Tibial artery (tissue), 4 donors: Measurements from ENCODE around the gene FUBP3.

Experiments
- DNase-seq, 2 donors: peaks; one replicate each; pipeline ENCODE4 v3.0.0-alpha.2; 2019
- H3K27ac ChIP-seq, 2 donors: fragments of 200-600 bp; sonication (generic) in 1 of 2; 1 replicate in 1 of 2; 2 replicates in 1 of 2; pipeline ENCODE4 v1.5.1; 2018 to 2019; ENCODE audit warnings: mild to moderate bottlenecking in 1 of 2
- H3K27me3 ChIP-seq, 2 donors: fragments of 200-600 bp; sonication (generic) in 1 of 2; one replicate each; pipeline versions ENCODE4 v1.5.1 to v1.6.0; 2016 to 2019
- H3K36me3 ChIP-seq, 3 donors: fragments of 200-600 bp; sonication (generic) in 2 of 3; one replicate each; pipeline ENCODE4 v1.5.1; 2016 to 2019; ENCODE audit warnings: mild to moderate bottlenecking in 2 of 3
- H3K4me1 ChIP-seq, 4 donors: fragments of 200-600 bp; sonication (generic) in 2 of 4; 1 replicate in 3 of 4; 2 replicates in 1 of 4; pipeline ENCODE4 v1.5.1; 2016 to 2019
- H3K4me3 ChIP-seq, 2 donors: fragments of 200-600 bp; sonication (generic) in 1 of 2; 1 replicate in 1 of 2; 2 replicates in 1 of 2; pipeline ENCODE4 v1.5.1; 2018 to 2019; ENCODE audit warnings: mild to moderate bottlenecking in 2 of 2
- H3K9me3 ChIP-seq, 3 donors: fragments of 200-600 bp; sonication (generic) in 1 of 3; one replicate each; pipeline ENCODE4 v1.5.1; 2016 to 2019
- CTCF ChIP-seq, 2 experiments: fragments of 200-600 bp in 1 of 2; fragments of 450-650 bp in 1 of 2; IDR thresholded peaks; one replicate each; pipeline ENCODE4 v1.5.1; 2017 to 2019; ENCODE audit warnings: antibody characterized with exemption in 2 of 2, mild to moderate bottlenecking in 1 of 2, moderate library complexity in 1 of 2
- intact Hi-C: fragments of 100-400 bp; cut with DNase I; formaldehyde crosslinking; loops from one replicate; pipeline ENCODE4 v1.15.0; 2023; ENCODE audit warnings: low total_unique reads

FUBP3 gene

GRCh38 chr9:130542457-130543228 is 36.7 kb upstream of the FUBP3 start:
- peaks cover 0 to 65% of the 10 kb centered on the region in 2 donors for H3K27me3 ChIP-seq
- intact Hi-C loops: no loop called here

GRCh38 chr9:130543368-130543767 is 36.0 kb upstream of the FUBP3 start:
- intact Hi-C loops: no loop called here
- TF ChIP-seq CTCF (IDR thresholded peaks at IDR 0.05): no peak
- DNase-seq: no peak
- no peaks in the 10 kb centered on the region for H3K36me3 ChIP-seq
- no peak overlapping the region for H3K4me3 ChIP-seq
- peaks cover 0 to 61% of the 10 kb centered on the region in 2 donors for H3K27me3 ChIP-seq
- H3K9me3 ChIP-seq: no peaks in the 10 kb centered on the region
- H3K4me1 ChIP-seq: no peaks in the 10 kb centered on the region
- H3K27ac ChIP-seq: no peak overlapping the region

More at GRCh38 chr9:130542457-130543228, 36.7 kb upstream of the FUBP3 start:
- DNase-seq: no peak
- Histone ChIP-seq H3K36me3 (no peaks in the 10 kb centered on the region), H3K27ac (no peak overlapping the region), H3K4me3 (no peak overlapping the region), H3K4me1 (no peaks in the 10 kb centered on the region), H3K9me3 (no peaks in the 10 kb centered on the region)
- no peak for TF ChIP-seq CTCF (IDR thresholded peaks at IDR 0.05)

GRCh38 chr9:130543859-130544258 is 35.5 kb upstream of the FUBP3 start:
- DNase-seq: no peak
- peaks cover 0 to 56% of the 10 kb centered on the region in 2 donors for H3K27me3 ChIP-seq
- H3K4me3 ChIP-seq: no peak overlapping the region
- no peaks in the 10 kb centered on the region for H3K4me1 ChIP-seq
- no peak for TF ChIP-seq CTCF (IDR thresholded peaks at IDR 0.05)
- intact Hi-C loops: no loop called here
- H3K27ac ChIP-seq: no peak overlapping the region
- no peaks in the 10 kb centered on the region for H3K9me3 ChIP-seq
- no peaks in the 10 kb centered on the region for H3K36me3 ChIP-seq

- Histone ChIP-seq H3K27ac (no peak overlapping the region), H3K4me3 (no peak overlapping the region), H3K4me1 (no peaks in the 10 kb centered on the region), H3K27me3 (peaks cover 0 to 53% of the 10 kb centered on the region in 2 donors), H3K36me3 (no peaks in the 10 kb centered on the region), H3K9me3 (no peaks in the 10 kb centered on the region)
- DNase-seq: no peak
- intact Hi-C loops: no loop called here
- TF ChIP-seq CTCF (IDR thresholded peaks at IDR 0.05): no peak
These were observed 35.0 kb upstream of the FUBP3 start for GRCh38 chr9:130544364-130544763.

- no peak overlapping the region for H3K4me3 ChIP-seq
- H3K27me3 ChIP-seq: peaks cover 0 to 34% of the 10 kb centered on the region in 2 donors
- H3K36me3 ChIP-seq: no peaks in the 10 kb centered on the region
- no peak for TF ChIP-seq CTCF (IDR thresholded peaks at IDR 0.05)
- H3K9me3 ChIP-seq: no peaks in the 10 kb centered on the region
- no peak overlapping the region for H3K27ac ChIP-seq
- intact Hi-C loops: no loop called here
- no peak for DNase-seq
- no peaks in the 10 kb centered on the region for H3K4me1 ChIP-seq
These were observed 31.3 kb upstream of the FUBP3 start for GRCh38 chr9:130548103-130548502.
